WTC11 (cell line): Measurements from ENCODE around the gene ALG5. TPM values are rescaled to one million over a fixed set of nuclear protein-coding genes. Genes with fewer than 3 reads are reported as not detected.

Source experiments
- ATAC-seq: fragments of 200-7000 bp; cut with Tn5 transposase; 2 replicates; pipeline ENCODE4 v1.10.0; 2021; ENCODE audit warnings: mild to moderate bottlenecking, moderate library complexity
- CTCF ChIA-PET: fragments of 300-600 bp; sonication (Branson Sonifier 250); formaldehyde crosslinking; loops from one replicate; lab custom pipeline; 2021; ENCODE audit warnings: antibody characterized with exemption; lab: Charles Lee
- POLR2A ChIA-PET: fragments of 350-600 bp; sonication (Branson Sonifier 250); formaldehyde crosslinking; loops from one replicate; lab custom pipeline; 2021; ENCODE audit warnings: antibody characterized with exemption; lab: Charles Lee
- DNase-seq: peaks from one replicate; pipeline ENCODE4 v3.0.0; 2021; ENCODE audit warnings: low spot score
- H3K27ac Mint-ChIP-seq: 2 replicates; pipeline ENCODE4 v1.8.0; 2021; ENCODE audit warnings: mixed read lengths
- H3K27me3 Mint-ChIP-seq: 2 replicates; pipeline ENCODE4 v1.8.0; 2021; ENCODE audit warnings: low read depth, mild to moderate bottlenecking, moderate library complexity, mixed read lengths
- H3K36me3 Mint-ChIP-seq: 2 replicates; pipeline ENCODE4 v1.8.0; 2021; ENCODE audit warnings: mixed read lengths
- H3K4me1 Mint-ChIP-seq: 2 replicates; pipeline ENCODE4 v1.8.0; 2022; ENCODE audit warnings: mixed read lengths
- H3K4me3 Mint-ChIP-seq: 2 replicates; pipeline ENCODE4 v1.8.0; 2021; ENCODE audit warnings: mild to moderate bottlenecking, moderate library complexity, mixed read lengths
- H3K9me3 Mint-ChIP-seq: 2 replicates; pipeline ENCODE4 v1.8.0; 2021; ENCODE audit warnings: mixed read lengths
- AFF4 ChIP-seq: sonication (generic); formaldehyde crosslinking; IDR thresholded peaks from 2 replicates; pipeline ENCODE4 v1.8.1; 2023; ENCODE audit warnings: mild to moderate bottlenecking, missing genetic modification reagents, borderline replicate concordance
- ARID4B ChIP-seq: sonication (generic); formaldehyde crosslinking; IDR thresholded peaks from 2 replicates; pipeline ENCODE4 v1.8.0; 2023; ENCODE audit warnings: missing genetic modification reagents, mild to moderate bottlenecking, borderline replicate concordance
- ELF4 ChIP-seq: sonication (generic); formaldehyde crosslinking; IDR thresholded peaks from 2 replicates; pipeline ENCODE4 v1.8.1; 2022; ENCODE audit warnings: low read depth, mild to moderate bottlenecking, moderate library complexity, missing genetic modification reagents
- GRHL2 ChIP-seq: fragments of 250-450 bp; sonication (Bioruptor Pico); IDR thresholded peaks from 2 replicates; pipeline ENCODE4 v1.8.0; 2022; ENCODE audit warnings: mild to moderate bottlenecking, moderate library complexity; ENCODE audit not compliant: insufficient replicate concordance, severe bottlenecking
- HMGXB4 ChIP-seq: sonication (generic); formaldehyde crosslinking; IDR thresholded peaks from 2 replicates; pipeline ENCODE4 v1.8.1; 2023; ENCODE audit warnings: mild to moderate bottlenecking, moderate library complexity, missing genetic modification reagents
- NR3C1 ChIP-seq: sonication (generic); formaldehyde crosslinking; conservative IDR thresholded peaks from 2 replicates; pipeline ENCODE4 v1.8.1; 2023; ENCODE audit warnings: low read depth, mild to moderate bottlenecking, missing genetic modification reagents
- PREB ChIP-seq: sonication (generic); formaldehyde crosslinking; IDR thresholded peaks from 2 replicates; pipeline ENCODE4 v1.8.1; 2022; ENCODE audit warnings: mild to moderate bottlenecking, missing genetic modification reagents, moderate library complexity, borderline replicate concordance
- SMAD3 ChIP-seq: sonication (generic); formaldehyde crosslinking; IDR thresholded peaks from 2 replicates; pipeline ENCODE4 v1.8.0; 2022; ENCODE audit warnings: missing genetic modification reagents, mild to moderate bottlenecking, borderline replicate concordance
- TCF7 ChIP-seq: sonication (generic); formaldehyde crosslinking; IDR thresholded peaks from 2 replicates; pipeline ENCODE4 v1.8.0; 2022; ENCODE audit warnings: mild to moderate bottlenecking, low read depth, missing genetic modification reagents, moderate library complexity
- TEAD1 ChIP-seq: sonication (generic); formaldehyde crosslinking; IDR thresholded peaks from 2 replicates; pipeline ENCODE4 v1.8.0; 2022; ENCODE audit warnings: mild to moderate bottlenecking, missing genetic modification reagents
- ZBTB21 ChIP-seq: sonication (generic); formaldehyde crosslinking; IDR thresholded peaks from 2 replicates; pipeline ENCODE4 v1.8.1; 2023; ENCODE audit warnings: mild to moderate bottlenecking, missing genetic modification reagents, borderline replicate concordance
- ZNF121 ChIP-seq: sonication (generic); formaldehyde crosslinking; IDR thresholded peaks from 2 replicates; pipeline ENCODE4 v1.8.0; 2023; ENCODE audit warnings: missing genetic modification reagents
- ZNF263 ChIP-seq: sonication (generic); formaldehyde crosslinking; IDR thresholded peaks from 2 replicates; pipeline ENCODE4 v1.8.1; 2022; ENCODE audit warnings: low read depth, mild to moderate bottlenecking, moderate library complexity, missing genetic modification reagents
- ZNF423 ChIP-seq: fragments of 250-450 bp; sonication (Bioruptor Pico); IDR thresholded peaks from 2 replicates; pipeline ENCODE4 v2.1.2; 2022; ENCODE audit warnings: mild to moderate bottlenecking, moderate library complexity
- ZSCAN18 ChIP-seq: fragments of 250-450 bp; sonication (Bioruptor Pico); IDR thresholded peaks from 2 replicates; pipeline ENCODE4 v2.1.2; 2022; ENCODE audit warnings: mild to moderate bottlenecking, moderate library complexity
- total RNA-seq: library from RNA; stranded (reverse); gene quantifications from 3 replicates; pipeline ENCODE4 v1.2.3, GENCODE V29; 2021

ALG5 gene
- total RNA-seq, 1 experiment from 2014 or later = 18.4 TPM

GRCh38 chr13:37039896-37040295 lies 40.8 kb upstream of the ALG5 start:
- TF ChIP-seq PREB (CRISPR knock-in tag) = no peak
- TF ChIP-seq ZSCAN18 (CRISPR knock-in tag) = no peak
- no peak for TF ChIP-seq NR3C1
- no peak for TF ChIP-seq TCF7 (CRISPR knock-in tag)
- no peak for TF ChIP-seq ZNF263 (CRISPR knock-in tag)
- no peak for TF ChIP-seq ZBTB21 (CRISPR knock-in tag)
- TF ChIP-seq ZNF423 (CRISPR knock-in tag) = no peak
- no peak for TF ChIP-seq SMAD3
- TF ChIP-seq GRHL2 (CRISPR knock-in tag) = no peak
- TF ChIP-seq, all 79 proteins: peak for 0
- Mint-ChIP-seq H3K36me3 (peaks cover 77% of the 10 kb centered on the region), H3K9me3 (no peaks in the 10 kb centered on the region), H3K27ac (no peak overlapping the region), H3K4me3 (no peak overlapping the region), H3K27me3 (no peaks in the 10 kb centered on the region), H3K4me1 (no peaks in the 10 kb centered on the region)
- ChIA-PET CTCF (no interaction called here), POLR2A (no interaction called here)
- ATAC-seq (no peak), DNase-seq (no peak)

- ChIA-PET POLR2A (no interaction called here), CTCF (no interaction called here)
- Mint-ChIP-seq H3K27me3 (no peaks in the 10 kb centered on the region), H3K27ac (no peak overlapping the region), H3K4me1 (no peaks in the 10 kb centered on the region), H3K4me3 (no peak overlapping the region), H3K36me3 (peaks cover 83% of the 10 kb centered on the region), H3K9me3 (no peaks in the 10 kb centered on the region)
- TF ChIP-seq ELF4 (CRISPR knock-in tag) = no peak
- TF ChIP-seq ARID4B = no peak
- no peak for TF ChIP-seq SMAD3
- TF ChIP-seq AFF4 = no peak
- no peak for TF ChIP-seq HMGXB4 (CRISPR knock-in tag)
- no peak for TF ChIP-seq PREB (CRISPR knock-in tag)
- TF ChIP-seq ZNF121 (CRISPR knock-in tag) = no peak
- no peak for TF ChIP-seq TEAD1
- ATAC-seq = no peak
- no peak for DNase-seq
Measured at GRCh38 chr13:37037241-37037640, 38.1 kb upstream of the ALG5 start.
